HFFc6 (cell line): ENCODE results near the gene AADACL3. TPM values are rescaled to one million over a fixed set of nuclear protein-coding genes. Genes with fewer than 3 reads are reported as not detected.

Source experiments
- DNase-seq: peaks from one replicate; pipeline ENCODE4 v3.0.0-alpha.2; 2018
- H3K27ac Mint-ChIP-seq: 2 replicates; pipeline ENCODE4 v1.8.0; 2020; ENCODE audit warnings: mild to moderate bottlenecking, mixed read lengths
- H3K27me3 Mint-ChIP-seq: 2 replicates; pipeline ENCODE4 v1.8.0; 2021; ENCODE audit warnings: mild to moderate bottlenecking, moderate library complexity, mixed read lengths; ENCODE audit not compliant: insufficient read depth
- H3K36me3 Mint-ChIP-seq: 2 replicates; pipeline ENCODE4 v1.8.0; 2021; ENCODE audit warnings: low read depth, mixed read lengths
- H3K4me1 Mint-ChIP-seq: 2 replicates; pipeline ENCODE4 v1.8.0; 2020; ENCODE audit warnings: low read depth, mixed read lengths
- H3K4me3 Mint-ChIP-seq: 2 replicates; pipeline ENCODE4 v1.8.0; 2020; ENCODE audit warnings: mild to moderate bottlenecking, moderate library complexity, mixed read lengths
- H3K9me3 Mint-ChIP-seq: 2 replicates; pipeline ENCODE4 v1.8.0; 2020; ENCODE audit warnings: mild to moderate bottlenecking, mixed read lengths
- CTCF ChIP-seq: fragments of 200-600 bp; sonication (generic); IDR thresholded peaks from 2 replicates; pipeline ENCODE4 v1.5.0; 2021; ENCODE audit warnings: antibody characterized with exemption, mild to moderate bottlenecking
- total RNA-seq, 6 experiments: library from RNA; stranded (reverse); fragmentation: NEBNext Ultra II Directional; extraction: Animal tissue kit (Norgen Biotek cat#: 25700); gene quantifications; 2 replicates in 1 of 6; 3 replicates in 5 of 6; pipeline ENCODE4 v1.2.3, GENCODE V29; 2021

Gene AADACL3
- total RNA-seq, 6 experiments from 2014 or later, result not detected

- Mint-ChIP-seq H3K4me1 (peaks cover 11% of the 10 kb centered on the region; the same call in 1 of the 2 replicates), H3K27ac (no peak overlapping the region), H3K4me3 (no peak overlapping the region), H3K9me3 (peaks cover 3% of the 10 kb centered on the region; the same call in 1 of the 2 replicates), H3K27me3 (no peaks in the 10 kb centered on the region), H3K36me3 (no peaks in the 10 kb centered on the region)
- DNase-seq, result no peak
- no peak for TF ChIP-seq CTCF
Measured at GRCh38 chr1:12697397-12697796, 18.5 kb upstream of the AADACL3 start.

GRCh38 chr1:12703821-12704451, 12.0 kb upstream of the AADACL3 start:
- Mint-ChIP-seq H3K27me3 (no peaks in the 10 kb centered on the region), H3K36me3 (no peaks in the 10 kb centered on the region), H3K9me3 (peaks cover 22% of the 10 kb centered on the region), H3K4me1 (no peaks in the 10 kb centered on the region), H3K4me3 (no peak overlapping the region), H3K27ac (no peak overlapping the region)
- TF ChIP-seq CTCF, result no peak
- DNase-seq, result no peak

DNA sequence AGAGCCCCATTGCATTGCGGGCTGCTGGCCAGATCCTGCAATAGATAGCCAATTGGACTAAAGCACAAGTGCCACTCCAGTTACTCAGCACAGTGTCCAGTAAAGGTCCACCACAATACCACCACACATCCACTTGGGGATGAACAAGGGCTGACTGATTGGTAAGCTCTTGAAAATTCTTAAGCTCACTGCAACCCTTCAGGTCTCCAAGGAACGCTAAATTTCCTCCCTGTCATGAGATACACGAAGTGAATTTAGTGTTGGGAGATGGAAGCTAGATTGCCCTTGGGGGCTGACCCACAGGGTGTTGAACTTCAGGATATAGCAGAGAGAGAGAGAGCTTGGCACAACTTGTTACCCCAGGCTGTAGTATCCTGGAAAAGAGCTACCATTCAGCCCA, 9.8 kb upstream of the AADACL3 start:
- no peak for DNase-seq
- Mint-ChIP-seq H3K4me1 (no peaks in the 10 kb centered on the region), H3K9me3 (peaks cover 22% of the 10 kb centered on the region), H3K27me3 (no peaks in the 10 kb centered on the region), H3K36me3 (no peaks in the 10 kb centered on the region), H3K4me3 (no peak overlapping the region), H3K27ac (no peak overlapping the region)
- TF ChIP-seq CTCF, result no peak

DNA sequence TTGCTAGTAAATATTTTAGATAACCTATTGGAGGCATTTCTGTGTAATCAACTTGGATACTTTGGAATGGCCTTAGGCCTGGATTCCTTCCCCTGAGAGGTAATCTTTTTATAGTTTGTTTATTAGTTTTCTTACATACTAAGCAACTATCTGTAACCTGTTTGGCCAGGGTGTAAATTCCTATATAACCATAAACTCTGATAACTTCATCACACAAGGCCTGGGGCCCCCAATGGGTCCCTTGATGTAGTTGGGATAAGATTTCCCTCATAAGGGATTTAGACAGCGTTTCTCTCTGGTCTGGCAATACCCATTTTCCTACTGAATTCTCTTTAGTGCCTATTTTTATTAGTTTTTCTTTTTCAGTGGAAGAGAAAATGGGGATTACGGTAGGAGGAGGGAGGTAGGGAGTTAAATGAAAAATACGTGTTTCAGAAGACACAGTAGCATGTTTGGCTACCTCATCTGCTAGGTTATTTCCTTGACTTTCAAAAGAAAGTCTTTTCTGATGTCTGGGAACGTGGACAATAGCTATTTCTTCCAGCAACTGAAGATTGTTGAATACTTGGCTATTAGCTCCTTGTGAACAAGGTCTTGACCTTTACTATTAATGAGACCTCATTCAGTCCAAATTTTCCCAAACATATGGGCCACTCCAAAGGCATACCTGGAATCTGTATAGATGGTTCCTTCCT, 7.4 kb upstream of the AADACL3 start:
- TF ChIP-seq CTCF, result no peak
- Mint-ChIP-seq H3K27me3 (no peaks in the 10 kb centered on the region), H3K4me1 (no peaks in the 10 kb centered on the region), H3K9me3 (peaks cover 10% of the 10 kb centered on the region), H3K27ac (no peak overlapping the region), H3K36me3 (no peaks in the 10 kb centered on the region), H3K4me3 (no peak overlapping the region)
- no peak for DNase-seq

GRCh38 chr1:12709091-12709491, 6.8 kb upstream of the AADACL3 start:
- no peaks in the 10 kb centered on the region for H3K36me3 Mint-ChIP-seq
- no peak for TF ChIP-seq CTCF
- H3K27ac Mint-ChIP-seq, result no peak overlapping the region
- 0 out of 2 replicates have a peak, but pooled peaks cover 1% of the 10 kb centered on the region for H3K27me3 Mint-ChIP-seq
- no peaks in the 10 kb centered on the region for H3K4me1 Mint-ChIP-seq
- peaks cover 7% of the 10 kb centered on the region for H3K9me3 Mint-ChIP-seq
- no peak for DNase-seq
- no peak overlapping the region for H3K4me3 Mint-ChIP-seq
